OCI-LY1 (cell line): ENCODE measurements around the gene KATNIP.

ENCODE experiments used
- H2AFZ ChIP-seq: fragments of 200-600 bp; sonication (generic), shearing (Covaris generic); 2 replicates; pipeline ENCODE4 v1.6.0; 2014; ENCODE audit warnings: antibody characterized with exemption, mild to moderate bottlenecking, low read length
- H3F3A ChIP-seq: fragments of 200-600 bp; sonication (generic), shearing (Covaris generic); 2 replicates; pipeline ENCODE4 v1.6.0; 2014; ENCODE audit warnings: mild to moderate bottlenecking, antibody characterized with exemption, low read length, moderate library complexity; ENCODE audit not compliant: insufficient read depth
- H3K27ac ChIP-seq: fragments of 200-600 bp; sonication (generic); 2 replicates; pipeline ENCODE4 v1.5.1; 2014; ENCODE audit warnings: low read length, mixed run types, mild to moderate bottlenecking, low read depth; ENCODE audit not compliant: poor library complexity, severe bottlenecking
- H3K27me3 ChIP-seq: fragments of 200-600 bp; sonication (generic); 2 replicates; pipeline ENCODE4 v1.6.0; 2014; ENCODE audit warnings: antibody characterized with exemption, mild to moderate bottlenecking, low read length, moderate library complexity; ENCODE audit not compliant: insufficient read depth
- H3K36me3 ChIP-seq: fragments of 200-600 bp; sonication (generic); 2 replicates; pipeline ENCODE4 v1.6.1; 2014; ENCODE audit warnings: mild to moderate bottlenecking, antibody characterized with exemption, low read length, moderate library complexity, mixed read lengths; ENCODE audit not compliant: insufficient read depth
- H3K4me1 ChIP-seq: fragments of 200-600 bp; sonication (generic); 2 replicates; pipeline ENCODE4 v1.5.1; 2014; ENCODE audit warnings: mild to moderate bottlenecking, low read length, moderate library complexity; ENCODE audit not compliant: insufficient read depth, severe bottlenecking
- H3K4me2 ChIP-seq: fragments of 200-600 bp; sonication (generic), shearing (Covaris generic); 2 replicates; pipeline ENCODE4 v1.6.1; 2014; ENCODE audit warnings: low read length
- H3K4me3 ChIP-seq: fragments of 200-600 bp; sonication (generic); 2 replicates; pipeline ENCODE4 v1.5.1; 2014; ENCODE audit warnings: low read length, low read depth, mild to moderate bottlenecking, mixed read lengths; ENCODE audit not compliant: poor library complexity, severe bottlenecking
- H3K79me2 ChIP-seq: fragments of 200-600 bp; shearing (Covaris generic); 2 replicates; pipeline ENCODE4 v1.6.1; 2016; ENCODE audit warnings: mixed run types, low read length, mixed read lengths; ENCODE audit not compliant: insufficient read depth
- H3K9ac ChIP-seq: fragments of 200-600 bp; sonication (generic), shearing (Covaris generic); 2 replicates; pipeline ENCODE4 v1.6.1; 2014; ENCODE audit warnings: mild to moderate bottlenecking, low read length, mixed read lengths
- H3K9me2 ChIP-seq: fragments of 200-600 bp; sonication (generic), shearing (Covaris generic); 2 replicates; pipeline ENCODE4 v1.6.1; 2014; ENCODE audit warnings: low read depth, mild to moderate bottlenecking, low read length, mixed read lengths
- H3K9me3 ChIP-seq: fragments of 200-600 bp; shearing (Covaris generic); 2 replicates; pipeline ENCODE4 v1.6.1; 2014; ENCODE audit warnings: low read length, mixed read lengths
- H4K20me1 ChIP-seq: fragments of 200-600 bp; sonication (generic), shearing (Covaris generic); 2 replicates; pipeline ENCODE4 v1.6.0; 2016; ENCODE audit warnings: mild to moderate bottlenecking, low read length; ENCODE audit not compliant: insufficient read depth
- EZH2 ChIP-seq: fragments of 200-600 bp; sonication (generic), shearing (Covaris generic); IDR thresholded peaks from 2 replicates; pipeline ENCODE4 v1.8.0; 2017; ENCODE audit warnings: borderline replicate concordance, mixed run types, mild to moderate bottlenecking, antibody characterized with exemption, low read length, moderate library complexity, mixed read lengths
- TF ChIP-seq, protein P1 (sequence below): fragments of 200-600 bp; sonication (generic), shearing (Covaris generic); IDR thresholded peaks from 2 replicates; pipeline ENCODE4 v1.5.1; 2017; ENCODE audit warnings: mild to moderate bottlenecking, antibody characterized with exemption, low read length, moderate library complexity, mixed read lengths

Gene KATNIP

GRCh38 chr16:27544671-27545070 lies 5.3 kb upstream of the KATNIP start:
- Histone ChIP-seq H3K79me2 (peaks cover 9% of the 10 kb centered on the region), H3K9ac (no peak overlapping the region), H3K27ac (no peak overlapping the region), H3K4me2 (no peak overlapping the region), H3K36me3 (peaks cover 50% of the 10 kb centered on the region), H2AFZ (no peak overlapping the region), H4K20me1 (no peaks in the 10 kb centered on the region), H3K27me3 (no peaks in the 10 kb centered on the region), H3K9me2 (no peaks in the 10 kb centered on the region), H3K9me3 (no peaks in the 10 kb centered on the region), H3F3A (no peaks in the 10 kb centered on the region), H3K4me3 (no peak overlapping the region), H3K4me1 (peaks cover 15% of the 10 kb centered on the region)
- TF ChIP-seq EZH2, result no peak
- TF ChIP-seq, protein P1, sequence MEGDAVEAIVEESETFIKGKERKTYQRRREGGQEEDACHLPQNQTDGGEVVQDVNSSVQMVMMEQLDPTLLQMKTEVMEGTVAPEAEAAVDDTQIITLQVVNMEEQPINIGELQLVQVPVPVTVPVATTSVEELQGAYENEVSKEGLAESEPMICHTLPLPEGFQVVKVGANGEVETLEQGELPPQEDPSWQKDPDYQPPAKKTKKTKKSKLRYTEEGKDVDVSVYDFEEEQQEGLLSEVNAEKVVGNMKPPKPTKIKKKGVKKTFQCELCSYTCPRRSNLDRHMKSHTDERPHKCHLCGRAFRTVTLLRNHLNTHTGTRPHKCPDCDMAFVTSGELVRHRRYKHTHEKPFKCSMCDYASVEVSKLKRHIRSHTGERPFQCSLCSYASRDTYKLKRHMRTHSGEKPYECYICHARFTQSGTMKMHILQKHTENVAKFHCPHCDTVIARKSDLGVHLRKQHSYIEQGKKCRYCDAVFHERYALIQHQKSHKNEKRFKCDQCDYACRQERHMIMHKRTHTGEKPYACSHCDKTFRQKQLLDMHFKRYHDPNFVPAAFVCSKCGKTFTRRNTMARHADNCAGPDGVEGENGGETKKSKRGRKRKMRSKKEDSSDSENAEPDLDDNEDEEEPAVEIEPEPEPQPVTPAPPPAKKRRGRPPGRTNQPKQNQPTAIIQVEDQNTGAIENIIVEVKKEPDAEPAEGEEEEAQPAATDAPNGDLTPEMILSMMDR, result no peak

GRCh38 chr16:27547134-27547533 lies 2.8 kb upstream of the KATNIP start:
- Histone ChIP-seq H3K27me3 (no peaks in the 10 kb centered on the region), H4K20me1 (no peaks in the 10 kb centered on the region), H3K36me3 (peaks cover 26% of the 10 kb centered on the region), H3K27ac (no peak overlapping the region), H3K4me3 (no peak overlapping the region), H3K4me1 (peaks cover 25% of the 10 kb centered on the region), H3K79me2 (peaks cover 9% of the 10 kb centered on the region), H3K9me3 (no peaks in the 10 kb centered on the region), H2AFZ (no peak overlapping the region), H3K9me2 (no peaks in the 10 kb centered on the region), H3K4me2 (no peak overlapping the region), H3F3A (no peaks in the 10 kb centered on the region), H3K9ac (no peak overlapping the region)
- TF ChIP-seq, protein P1, result no peak
- TF ChIP-seq EZH2, result no peak

DNA sequence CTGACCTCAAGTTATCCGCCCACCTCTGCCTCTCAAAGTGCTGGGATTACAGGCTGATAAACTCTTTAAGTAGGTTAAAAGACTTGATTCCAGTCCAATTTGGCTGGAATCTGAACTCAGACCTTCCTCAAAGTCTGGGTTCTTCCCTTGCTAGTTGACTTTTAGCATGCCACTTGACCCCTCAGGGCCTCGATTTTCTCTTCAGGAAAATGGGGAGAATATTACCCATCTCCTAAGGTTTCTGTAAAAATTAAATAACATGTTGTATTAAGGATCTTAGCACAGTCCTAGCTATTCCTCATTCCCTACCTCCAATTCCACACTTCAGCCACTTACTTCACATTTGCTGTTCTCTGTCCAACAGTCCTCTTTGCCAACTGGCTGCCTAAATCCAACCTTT lies 2.1 kb upstream of the KATNIP start:
- H3K9ac ChIP-seq, result no peak overlapping the region
- no peaks in the 10 kb centered on the region for H3K27me3 ChIP-seq
- peaks cover 25% of the 10 kb centered on the region for H3K4me1 ChIP-seq
- H3F3A ChIP-seq, result no peaks in the 10 kb centered on the region
- no peaks in the 10 kb centered on the region for H3K9me2 ChIP-seq
- H3K27ac ChIP-seq, result no peak overlapping the region
- no peak overlapping the region for H3K4me3 ChIP-seq
- no peak overlapping the region for H3K4me2 ChIP-seq
- H3K9me3 ChIP-seq, result no peaks in the 10 kb centered on the region
- peaks cover 9% of the 10 kb centered on the region for H3K79me2 ChIP-seq
- TF ChIP-seq, protein P1, result no peak
- no peak for TF ChIP-seq EZH2
- peaks cover 20% of the 10 kb centered on the region for H3K36me3 ChIP-seq
- H2AFZ ChIP-seq, result no peak overlapping the region
- no peaks in the 10 kb centered on the region for H4K20me1 ChIP-seq
